GM12878 (cell line): ENCODE results near the gene GLYAT. TPM values are rescaled to one million over a fixed set of nuclear protein-coding genes. Genes with fewer than 3 reads are reported as not detected.

Experiments used
- ATAC-seq: fragments of 200-7000 bp; cut with Tn5 transposase; 3 replicates; pipeline ENCODE4 v1.9.1; 2020; ENCODE audit warnings: mild to moderate bottlenecking, moderate library complexity
- BruUV-seq: library from RNA; stranded (reverse); fragments of 400-500 nt; replicated peaks from 2 replicates; lab custom pipeline; 2021; lab: Mats Ljungman, UMichigan
- CTCF ChIA-PET: fragments of 300-600 bp; sonication (Branson Sonifier 250); formaldehyde crosslinking; extraction: SDS; loops from one replicate; lab custom pipeline; 2021; ENCODE audit warnings: inconsistent platforms; lab: Yijun Ruan, JAX
- POLR2A ChIA-PET: fragments of 350-600 bp; formaldehyde crosslinking; extraction: SDS; loops from one replicate; lab custom pipeline; 2021; ENCODE audit warnings: inconsistent platforms; lab: Charles Lee
- RAD21 ChIA-PET: fragments of 300-600 bp; sonication (Branson Sonifier 250); formaldehyde crosslinking; loops from one replicate; lab custom pipeline; 2023; ENCODE audit warnings: antibody characterized with exemption; ENCODE audit not compliant: unreplicated experiment; lab: Charles Lee
- SMC1A ChIA-PET: fragments of 300-600 bp; sonication (Branson Sonifier 250); formaldehyde crosslinking; loops from one replicate; lab custom pipeline; 2023; ENCODE audit not compliant: unreplicated experiment, uncharacterized antibody; lab: Charles Lee
- DNase-seq: peaks from one replicate; pipeline ENCODE4 v3.0.0-alpha.2; 2011; ENCODE audit warnings: low read depth, low spot score
- FAIRE-seq: peaks from 3 replicates; lab custom pipeline; 2011; peaks lifted over from hg19 to GRCh38; lab: Jason Lieb, UNC
- H2AFZ ChIP-seq: 2 replicates; pipeline ENCODE4 v1.6.0; 2011; ENCODE audit warnings: low read depth, low read length, control low read depth; ENCODE audit not compliant: control insufficient read depth
- H3K27ac ChIP-seq: 2 replicates; pipeline ENCODE4 v1.5.1; 2011; ENCODE audit warnings: control low read depth; ENCODE audit not compliant: control insufficient read depth, insufficient read depth
- H3K27me3 ChIP-seq, 2 experiments: replicated peaks in 1 of 2; 2 replicates each; pipeline versions ENCODE4 v1.6.0 to v1.6.1; 2011; ENCODE audit warnings: low read length in 1 of 2; ENCODE audit not compliant: control insufficient read depth in 2 of 2, insufficient read depth in 2 of 2
- H3K36me3 ChIP-seq, 2 experiments: 2 replicates each; pipeline ENCODE4 v1.5.1; 2011; ENCODE audit warnings: low read length in 1 of 2; ENCODE audit not compliant: control insufficient read depth in 2 of 2, insufficient read depth in 2 of 2
- H3K4me1 ChIP-seq: 2 replicates; pipeline ENCODE4 v1.6.1; 2011; ENCODE audit warnings: mild to moderate bottlenecking, low read length, moderate library complexity, mixed read lengths; ENCODE audit not compliant: control insufficient read depth, insufficient read depth
- H3K4me2 ChIP-seq: 2 replicates; pipeline ENCODE4 v1.6.0; 2011; ENCODE audit warnings: control low read depth; ENCODE audit not compliant: control insufficient read depth, insufficient read depth
- H3K4me3 ChIP-seq: fragments of 200-600 bp; sonication (generic); 2 replicates; pipeline ENCODE4 v1.5.1; 2016
- H3K79me2 ChIP-seq: 2 replicates; pipeline ENCODE4 v1.6.0; 2011; ENCODE audit warnings: low read length; ENCODE audit not compliant: control insufficient read depth, insufficient read depth
- H3K9ac ChIP-seq: 2 replicates; pipeline ENCODE4 v1.8.0; 2011; ENCODE audit warnings: low read length, control low read depth, mixed read lengths; ENCODE audit not compliant: control insufficient read depth, insufficient read depth
- H3K9me3 ChIP-seq: replicated peaks from 3 replicates; pipeline ENCODE4 v1.5.1; 2011; ENCODE audit warnings: mild to moderate bottlenecking, low read length; ENCODE audit not compliant: control insufficient read depth, insufficient read depth
- H4K20me1 ChIP-seq: 2 replicates; pipeline ENCODE4 v1.6.0; 2011; ENCODE audit not compliant: control insufficient read depth, insufficient read depth
- ATF7 ChIP-seq: fragments of 450-650 bp; IDR thresholded peaks from 2 replicates; pipeline ENCODE4 v1.6.1; 2016; ENCODE audit warnings: low read depth, mild to moderate bottlenecking
- BCLAF1 ChIP-seq: fragments of 450-650 bp; IDR thresholded peaks from 2 replicates; pipeline ENCODE4 v1.6.1; 2017; ENCODE audit warnings: antibody characterized with exemption, mild to moderate bottlenecking, moderate library complexity
- CHD1 ChIP-seq: IDR thresholded peaks from 2 replicates; pipeline ENCODE4 v1.6.1; 2012; ENCODE audit warnings: low read depth, low read length, improper control_type of control experiment
- EZH2 ChIP-seq: IDR thresholded peaks from 2 replicates; pipeline ENCODE4 v1.6.1; 2012; ENCODE audit warnings: low read depth, mild to moderate bottlenecking, control low read depth, inconsistent platforms, low read length, borderline replicate concordance; ENCODE audit not compliant: control insufficient read depth
- FOS ChIP-seq: IDR thresholded peaks from 3 replicates; pipeline ENCODE4 v1.6.1; 2011; ENCODE audit warnings: borderline replicate concordance; ENCODE audit not compliant: insufficient read length; ENCODE audit errors: extremely low read depth
- NRF1 ChIP-seq: conservative IDR thresholded peaks from 2 replicates; pipeline ENCODE4 v1.6.1; 2011; ENCODE audit warnings: mild to moderate bottlenecking, low read depth, low read length, improper control_type of control experiment
- PRDM15 ChIP-seq: fragments of 450-650 bp; formaldehyde crosslinking; IDR thresholded peaks from 2 replicates; pipeline ENCODE4 v1.4.0; 2020; ENCODE audit warnings: mild to moderate bottlenecking, moderate library complexity
- RAD21 ChIP-seq: IDR thresholded peaks from 2 replicates; pipeline ENCODE4 v1.6.1; 2011; ENCODE audit warnings: mild to moderate bottlenecking, low read depth, low read length, moderate library complexity; ENCODE audit not compliant: insufficient read depth
- SMAD5 ChIP-seq: IDR thresholded peaks from 2 replicates; pipeline ENCODE4 v1.6.1; 2016; ENCODE audit warnings: antibody characterized with exemption, low read depth
- TAF1 ChIP-seq: IDR thresholded peaks from 2 replicates; pipeline ENCODE4 v1.6.1; 2011; ENCODE audit warnings: mild to moderate bottlenecking, low read depth, low read length, borderline replicate concordance
- ZBED1 ChIP-seq: IDR thresholded peaks from 2 replicates; pipeline ENCODE4 v1.6.1; 2016; ENCODE audit warnings: borderline replicate concordance
- WGBS: methylation state at CpG from one replicate; pipeline ENCODE4 v1.1.6; 2016; ENCODE audit warnings: low lambda C conversion rate; ENCODE audit not compliant: insufficient replicate concordance, insufficient coverage; ENCODE audit errors: missing lambda C conversion rate; 5-methylcytosine and 5-hydroxymethylcytosine counted together
- in situ Hi-C: fragments of 300-500 bp; cut with MboI; formaldehyde crosslinking; loops from 9 replicates; pipeline ENCODE4 v1.14.3; 2018; ENCODE audit warnings: mixed read lengths
- intact Hi-C: fragments of 100-400 bp; cut with micrococcal nuclease; formaldehyde crosslinking; loops from one replicate; pipeline ENCODE4 v1.14.2; 2022; ENCODE audit not compliant: unreplicated experiment
- polyA plus RNA-seq, 11 experiments: library from polyadenylated mRNA; depleted of rRNA in 4 of 11; unstranded in 6 of 11; stranded (reverse) in 5 of 11; fragments of >200 nt; fragmentation: Nextera tagmentation in 4 of 11; fragmentation: Illumina TruSeq in 1 of 11; extraction: Ambion mirVana in 4 of 11; extraction: Trizol in 1 of 11; gene quantifications; 1 replicate in 1 of 11; 2 replicates in 10 of 11; pipeline versions ENCODE4 v1.2.1 to v1.2.3, GENCODE V29; 2011 to 2016; ENCODE audit warnings: inconsistent platforms in 2 of 11, missing spikeins in 2 of 11, low read depth in 1 of 11
- total RNA-seq, 4 experiments: library from RNA; depleted of rRNA in 3 of 4; stranded (reverse); fragments of >200 nt in 3 of 4; fragmentation: Illumina TruSeq in 1 of 4; extraction: Trizol in 1 of 4; gene quantifications; 2 replicates each; pipeline versions ENCODE4 v1.2.1 to v1.2.3, GENCODE V29; 2013 to 2021

The GLYAT gene
- total and polyA plus RNA-seq, 10 of the 15 experiments (the other 5 are each of a cell fraction or from before 2014, with no cell fraction given): 0.18 TPM; not detected in 9

- TF ChIP-seq PRDM15 (CRISPR knock-in tag): no peak
- no peak for TF ChIP-seq TAF1
Observed at GRCh38 chr11:58765078-58765477, 33.3 kb upstream of the GLYAT start (continued).

GRCh38 chr11:58763120-58763490 is 31.4 kb upstream of the GLYAT start:
- H4K20me1 ChIP-seq: no peaks in the 10 kb centered on the region
- H2AFZ ChIP-seq: no peak overlapping the region
- no peak overlapping the region for H3K4me2 ChIP-seq
- RAD21 ChIA-PET: no interaction called here
- H3K4me1 ChIP-seq: no peaks in the 10 kb centered on the region
- SMC1A ChIA-PET: no interaction called here
- intact Hi-C loops (no loop called here), in situ Hi-C loops (no loop called here)
- H3K9ac ChIP-seq: no peak overlapping the region
- CTCF ChIA-PET: no interaction called here
- 31% methylated on average over 1 of the region's 1 CpG for WGBS
- H3K4me3 ChIP-seq: no peak overlapping the region
- no peak for FAIRE-seq
- no TSS peak for BruUV-seq
- POLR2A ChIA-PET: no interaction called here
- no peaks in the 10 kb centered on the region for H3K36me3 ChIP-seq
- no peak for TF ChIP-seq NRF1
- TF ChIP-seq ATF7: no peak
- no peak for TF ChIP-seq CHD1
- no peak for TF ChIP-seq BCLAF1
- TF ChIP-seq SMAD5: no peak
- no peak for TF ChIP-seq RAD21
- TF ChIP-seq FOS: no peak
- TF ChIP-seq EZH2: no peak
- TF ChIP-seq ZBED1: no peak
- TF ChIP-seq, all 136 proteins: peak for 0
- Histone ChIP-seq H3K9me3 (no peaks in the 10 kb centered on the region), H3K27me3 (no peaks in the 10 kb centered on the region), H3K27ac (no peak overlapping the region), H3K79me2 (no peaks in the 10 kb centered on the region)
- DNase-seq (no peak), ATAC-seq (no peak)
